GM19099 (cell line): ENCODE results near the gene TGM5.

Experiments
- POLR2A ChIP-seq: IDR thresholded peaks from 3 replicates; pipeline ENCODE4 v1.6.1; 2011; ENCODE audit warnings: low read depth; ENCODE audit not compliant: insufficient read length; ENCODE audit errors: extremely low read depth

TGM5 gene

DNA sequence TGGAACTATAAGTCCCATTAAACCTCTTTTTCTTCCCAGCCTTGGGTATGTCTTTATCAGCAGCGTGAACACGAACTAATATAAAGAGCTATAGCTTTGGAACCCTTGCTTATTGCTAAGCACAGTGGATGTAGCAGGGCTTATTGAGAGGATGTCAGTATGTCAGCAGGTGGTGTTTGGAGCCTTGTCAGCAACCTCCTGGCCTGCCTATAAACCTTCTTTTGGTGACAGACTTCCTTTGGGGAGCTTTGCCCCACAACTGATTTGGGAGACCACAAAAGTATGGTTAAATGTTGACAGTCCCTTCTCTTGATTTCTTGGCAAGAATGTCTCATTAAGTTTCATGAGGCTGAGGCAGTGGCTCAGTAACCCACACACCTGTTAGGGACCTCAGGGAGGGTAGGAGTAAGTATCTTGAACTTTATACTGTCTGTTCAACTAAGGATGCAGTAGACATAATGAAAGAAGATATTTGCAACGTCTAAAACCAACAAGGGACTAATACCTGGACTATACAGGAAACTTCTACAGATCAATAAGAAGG lies 66.7 kb downstream of the TGM5 start:
- no peak for TF ChIP-seq POLR2A

DNA sequence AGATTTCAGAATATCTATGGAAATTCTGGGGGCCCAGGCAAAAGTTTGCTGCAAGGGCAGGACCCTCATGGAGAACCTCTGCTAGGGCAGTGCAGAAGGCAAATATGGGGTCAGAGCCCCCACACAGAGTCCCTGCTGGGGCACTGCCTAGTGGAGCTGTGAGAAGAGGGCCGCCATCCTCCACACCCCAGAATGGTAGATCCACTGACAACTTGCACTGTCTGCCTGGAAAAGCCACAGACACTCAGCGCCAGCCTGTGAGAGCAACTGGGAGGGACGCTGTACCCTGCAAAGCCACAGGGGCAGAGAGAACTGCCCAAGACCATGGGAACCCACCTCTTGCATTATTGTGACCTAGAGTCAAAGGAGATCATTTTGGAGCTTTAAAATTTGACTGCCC lies 67.7 kb downstream of the TGM5 start:
- TF ChIP-seq POLR2A, result no peak

DNA sequence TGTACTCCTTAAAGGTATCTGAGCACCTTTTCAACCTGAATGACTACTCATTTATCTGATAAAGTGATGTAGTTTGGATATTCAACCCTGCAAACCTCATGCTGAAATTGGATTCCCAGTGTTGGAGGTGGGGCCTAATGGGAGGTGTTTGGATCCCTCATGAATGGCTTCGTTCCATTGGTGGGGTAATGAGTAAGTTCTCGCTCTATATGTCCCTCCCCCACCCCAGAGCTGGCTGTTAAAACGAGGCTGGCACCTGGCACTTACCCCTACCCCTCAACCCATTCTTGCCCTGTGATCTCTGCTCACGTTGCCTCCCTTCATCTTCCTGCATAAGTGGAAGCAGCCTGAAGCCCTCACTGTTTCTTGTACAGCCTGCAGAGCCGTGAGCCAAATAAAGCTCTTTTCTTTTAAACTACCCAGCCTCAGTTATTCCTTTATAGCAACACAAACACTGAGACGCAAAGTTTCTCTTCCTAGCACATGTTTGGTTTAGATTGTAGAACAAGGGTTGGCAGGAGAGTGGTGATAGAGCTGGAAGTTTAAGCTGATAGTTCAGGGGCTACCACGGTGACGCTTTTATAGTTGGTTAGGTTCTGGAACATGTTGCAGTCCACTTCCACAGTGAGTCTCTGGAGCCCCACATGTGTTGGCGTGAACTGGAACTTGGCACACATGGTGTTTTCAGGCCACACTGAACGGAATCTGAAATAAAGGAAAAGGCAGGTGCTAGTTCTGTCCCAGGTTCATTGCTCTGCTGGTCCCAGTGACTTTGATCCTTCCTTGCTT lies 69.8 kb downstream of the TGM5 start:
- no peak for TF ChIP-seq POLR2A

DNA sequence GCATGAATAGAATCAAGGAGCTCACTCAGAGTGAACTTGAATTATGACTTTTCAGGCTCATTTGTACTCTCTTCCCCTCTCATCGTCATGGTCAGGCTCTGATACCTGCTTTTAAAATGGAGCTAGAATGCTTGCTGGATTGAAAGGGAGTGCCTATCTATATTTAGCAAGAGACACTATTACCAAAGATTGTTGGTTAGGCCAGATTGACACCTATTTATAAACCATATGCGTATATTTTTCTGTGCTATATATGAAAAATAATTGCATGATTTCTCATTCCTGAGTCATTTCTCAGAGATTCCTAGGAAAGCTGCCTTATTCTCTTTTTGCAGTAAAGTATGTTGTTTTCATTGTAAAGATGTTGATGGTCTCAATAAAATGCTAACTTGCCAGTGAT lies 71.9 kb downstream of the TGM5 start:
- no peak for TF ChIP-seq POLR2A

DNA sequence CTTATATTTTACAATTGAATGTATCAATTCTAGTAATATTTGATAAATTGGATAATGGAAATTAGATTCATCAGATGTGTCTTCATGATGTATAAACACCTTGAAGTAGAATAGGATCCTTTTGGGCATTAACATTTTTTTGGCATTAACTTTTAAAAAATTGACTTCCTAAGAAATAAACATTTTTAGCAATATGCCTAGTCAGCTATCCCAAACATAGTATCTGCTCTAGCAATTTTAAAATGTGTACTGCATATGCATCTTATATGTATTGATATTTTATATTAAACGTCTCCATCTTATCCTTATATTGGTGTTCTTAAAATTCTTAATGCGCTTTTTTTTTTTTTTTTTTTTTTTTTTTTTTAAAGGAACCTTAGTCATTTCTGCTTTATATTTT lies 73.0 kb downstream of the TGM5 start:
- no peak for TF ChIP-seq POLR2A

DNA sequence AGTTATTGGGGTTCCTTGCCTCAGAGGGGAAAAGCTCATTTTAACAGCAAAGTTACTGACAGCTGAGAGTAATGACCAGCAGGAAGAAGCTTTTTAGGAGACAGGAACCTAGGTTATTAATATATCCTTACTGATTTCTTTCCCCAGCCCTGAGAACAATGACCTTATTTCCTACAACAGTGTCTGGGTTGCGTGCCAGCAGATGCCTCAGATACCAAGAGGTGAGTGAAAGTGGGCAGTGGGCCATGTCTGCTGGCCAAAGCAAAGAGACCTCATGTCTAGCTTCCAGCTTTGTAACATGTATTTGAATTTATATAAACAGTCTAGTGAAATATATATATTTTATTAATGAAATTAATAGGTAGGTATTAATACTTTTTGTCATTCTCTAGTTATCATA lies 76.5 kb downstream of the TGM5 start:
- TF ChIP-seq POLR2A, result no peak

DNA sequence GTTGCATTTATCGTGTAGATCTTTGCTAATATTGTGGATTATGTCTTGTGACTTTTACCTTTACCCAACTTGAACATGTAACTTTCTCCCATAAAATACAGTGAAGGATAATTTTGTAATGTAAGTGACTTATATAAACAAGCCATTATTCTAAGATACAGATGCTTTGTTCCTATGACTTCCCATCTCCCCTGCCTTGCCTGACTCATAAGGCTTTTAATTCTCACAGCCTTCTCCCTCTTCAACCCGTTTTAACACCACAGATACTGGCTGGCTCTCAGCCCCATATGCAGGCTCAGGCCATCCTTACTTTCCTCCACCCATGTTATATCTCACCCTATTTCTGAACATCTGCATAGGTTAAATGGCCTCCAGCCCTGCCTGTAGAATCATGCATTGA lies 77.4 kb downstream of the TGM5 start:
- TF ChIP-seq POLR2A, result no peak

DNA sequence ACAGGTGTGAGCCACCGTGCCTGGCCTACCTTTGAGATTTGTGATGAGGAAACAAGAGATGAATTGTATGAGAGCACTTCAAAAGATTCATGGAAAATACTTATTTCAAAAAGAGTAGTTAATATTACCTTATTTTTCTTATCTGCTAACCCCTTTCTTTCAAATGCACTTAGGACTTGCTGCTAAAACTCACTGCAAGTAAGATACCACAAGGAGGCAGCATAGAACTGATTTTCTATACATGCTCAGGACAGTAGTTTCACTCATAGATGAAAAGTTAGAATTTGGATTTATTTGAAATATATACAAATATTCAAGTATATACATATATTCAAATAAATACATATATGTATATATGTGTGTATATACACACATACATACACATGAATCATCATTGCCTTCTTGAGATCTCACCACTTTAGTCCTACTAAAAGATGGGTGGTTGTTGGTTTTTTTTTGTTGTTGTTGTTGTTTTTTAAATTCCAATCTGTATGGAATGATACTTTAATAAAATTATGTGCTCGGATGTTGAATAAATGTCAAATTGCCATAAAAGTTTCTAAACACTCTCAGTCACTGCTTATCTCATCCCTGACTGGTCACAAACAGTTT lies 79.1 kb downstream of the TGM5 start:
- no peak for TF ChIP-seq POLR2A

DNA sequence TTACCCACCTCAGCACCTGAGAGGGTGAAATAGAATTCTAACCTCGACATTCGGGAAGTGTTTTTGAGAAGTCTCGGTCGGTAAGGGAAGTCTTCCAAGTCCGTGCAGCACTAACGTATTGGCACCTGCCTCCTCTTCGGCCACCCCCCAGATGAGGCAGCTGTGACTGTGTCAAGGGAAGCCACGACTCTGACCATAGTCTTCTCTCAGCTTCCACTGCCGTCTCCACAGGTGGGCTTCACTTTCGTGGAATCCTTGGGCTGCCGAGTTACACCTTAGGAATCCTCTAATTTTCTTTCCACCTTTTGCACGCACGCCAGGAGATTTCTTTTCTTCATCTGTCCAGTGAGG lies 80.8 kb downstream of the TGM5 start:
- TF ChIP-seq POLR2A, result no peak

DNA sequence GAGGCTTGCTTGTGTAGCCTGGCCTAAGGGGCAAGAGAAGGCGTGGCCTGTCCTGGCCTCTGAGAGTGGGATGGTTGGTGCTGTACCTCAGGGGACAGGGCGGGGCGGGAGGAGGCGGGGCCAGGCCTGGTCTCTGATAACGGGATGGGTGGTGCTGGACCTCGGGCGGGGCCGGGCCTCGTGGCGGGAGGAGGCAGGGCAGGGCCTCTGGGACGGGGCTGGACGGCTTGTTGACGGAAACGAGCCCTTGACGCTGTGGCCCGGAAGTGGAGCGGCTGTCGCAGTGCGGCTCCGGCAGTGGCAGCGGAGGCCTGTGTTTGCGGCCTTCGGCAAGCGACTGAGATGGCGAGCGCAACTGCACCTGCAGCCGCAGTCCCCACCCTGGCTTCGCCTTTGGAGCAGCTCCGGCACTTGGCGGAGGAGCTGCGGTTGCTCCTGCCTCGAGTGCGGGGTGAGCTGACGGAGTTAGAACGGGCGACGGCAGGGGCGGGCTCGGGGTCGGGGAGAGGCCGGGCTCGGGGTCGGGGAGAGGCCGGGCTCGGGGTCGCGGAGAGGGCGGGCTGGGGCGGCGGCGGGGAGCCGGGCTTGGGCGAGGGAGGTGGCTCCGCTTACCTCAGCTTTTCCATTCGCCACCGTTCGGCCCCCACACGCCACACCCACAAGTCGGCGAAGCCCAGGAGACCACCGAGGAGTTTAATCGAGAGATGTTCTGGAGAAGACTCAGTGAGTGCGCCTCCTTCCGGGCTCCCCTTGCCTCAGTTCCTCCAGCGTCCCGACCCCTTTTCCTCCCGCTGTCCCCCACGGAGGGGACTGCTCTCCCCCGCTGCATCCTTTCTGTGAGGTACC lies 81.3 kb downstream of the TGM5 start, which contains the start of gene CCNDBP1:
Gene CCNDBP1, plus strand, starts transcription at position 247 of the 846 bp plus-strand sequence. Its CDS starts 96 bp downstream, at position 343.
- peak; percentile 94 for TF ChIP-seq POLR2A

DNA sequence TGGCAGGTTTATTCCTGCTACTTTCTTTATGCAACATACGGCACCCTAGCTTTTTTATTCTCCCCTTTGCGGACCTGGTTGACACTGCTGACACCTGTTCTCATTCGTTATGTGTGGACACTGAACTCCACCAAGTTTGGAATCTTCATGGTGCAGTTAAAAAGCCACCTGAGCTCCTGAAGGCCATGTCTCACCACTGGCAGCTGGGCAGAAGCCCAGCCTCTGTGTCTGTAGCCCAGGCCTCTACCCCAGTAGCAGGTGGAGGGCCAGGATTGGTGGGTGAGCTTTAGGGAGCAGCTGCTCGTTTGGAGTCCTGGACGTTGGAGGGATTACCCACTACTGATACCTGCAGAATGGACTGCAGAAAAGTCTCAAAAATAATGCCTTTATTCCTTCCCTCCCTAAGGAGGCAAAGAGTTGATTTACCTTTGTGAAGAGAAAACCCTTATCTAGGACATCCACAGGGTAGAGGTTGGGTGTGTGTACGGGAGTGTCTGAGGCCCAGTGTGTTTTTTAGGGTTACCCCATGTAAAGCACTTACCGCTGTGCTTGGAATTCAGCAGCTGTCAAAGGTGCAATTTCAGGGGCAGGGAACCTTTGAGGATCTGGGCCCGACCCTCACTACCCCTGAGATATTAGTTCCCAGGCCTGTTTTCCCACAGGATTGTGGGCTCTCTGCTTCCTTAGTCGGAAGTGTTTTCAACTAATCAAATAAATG lies 82.2 kb downstream of the TGM5 start:
- no peak for TF ChIP-seq POLR2A

DNA sequence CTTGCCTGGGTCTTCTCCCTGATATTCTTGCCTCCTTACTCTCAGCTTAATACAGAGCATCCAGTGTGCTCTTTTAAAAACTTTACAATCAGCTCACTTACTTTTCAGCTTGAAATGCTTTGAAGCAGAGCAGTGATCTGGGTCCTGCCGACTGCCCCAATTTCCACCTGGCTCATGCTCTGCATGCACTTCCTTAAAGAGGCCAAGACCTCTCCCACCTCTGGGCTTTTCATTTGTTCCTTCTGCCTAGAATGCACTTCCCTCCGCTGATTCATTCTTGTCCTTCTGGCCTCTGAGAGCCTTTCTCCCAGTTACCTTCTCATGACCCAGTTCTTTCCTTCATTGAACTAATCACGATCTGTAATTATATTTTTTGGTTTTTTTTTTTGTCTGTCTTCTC lies 83.5 kb downstream of the TGM5 start:
- no peak for TF ChIP-seq POLR2A
